Naive thymus-derived CD4-positive, alpha-beta T cell (primary cell): Measurements from ENCODE around the gene CSF1. TPM values are rescaled to one million over a fixed set of nuclear protein-coding genes. Genes with fewer than 3 reads are reported as not detected.
A peak's percentile ranks its signal among the peaks of the same experiment; 100 is the strongest.

Experiments used
- ATAC-seq: fragments of 150-1000 bp; cut with Tn5 transposase; 2 replicates; pipeline ENCODE4 v1.10.0; 2021; ENCODE audit warnings: mild to moderate bottlenecking, moderate library complexity
- CTCF ChIA-PET: fragments of 350-600 bp; sonication (Branson Sonifier 250); formaldehyde crosslinking; loops from one replicate; lab custom pipeline; 2021; ENCODE audit warnings: antibody characterized with exemption; lab: Charles Lee
- POLR2A ChIA-PET: fragments of 350-600 bp; sonication (Branson Sonifier 250); formaldehyde crosslinking; loops from one replicate; lab custom pipeline; 2021; ENCODE audit warnings: antibody characterized with exemption, inconsistent platforms; lab: Charles Lee
- DNase-seq, 9 donors: peaks; one replicate each; pipeline versions ENCODE4 v3.0.0 to v3.0.0-alpha.2; 2020 to 2022; ENCODE audit warnings: mixed read lengths in 1 of 9
- H3K27ac ChIP-seq: one replicate; pipeline ENCODE4 v1.7.0; 2013; ENCODE audit warnings: mild to moderate bottlenecking, low read depth, low read length, moderate library complexity
- H3K27me3 ChIP-seq, 2 donors: one replicate each; pipeline ENCODE4 v1.7.0; 2013; ENCODE audit warnings: low read length in 2 of 2, mild to moderate bottlenecking in 2 of 2, moderate library complexity in 2 of 2; ENCODE audit not compliant: control insufficient read depth in 2 of 2, insufficient read depth in 2 of 2
- H3K36me3 ChIP-seq, 3 experiments: 1 replicate in 2 of 3; 2 replicates in 1 of 3; pipeline ENCODE4 v1.7.0; 2013; ENCODE audit warnings: low read length in 3 of 3, mild to moderate bottlenecking in 3 of 3, moderate library complexity in 1 of 3; ENCODE audit not compliant: insufficient read depth in 3 of 3, control insufficient read depth in 2 of 3
- H3K4me1 ChIP-seq, 2 donors: one replicate each; pipeline ENCODE4 v1.7.0; 2013; ENCODE audit warnings: low read length in 2 of 2, mild to moderate bottlenecking in 2 of 2, moderate library complexity in 1 of 2; ENCODE audit not compliant: control insufficient read depth in 2 of 2, insufficient read depth in 2 of 2
- H3K4me3 ChIP-seq: 2 replicates; pipeline ENCODE4 v1.7.0; 2013; ENCODE audit warnings: mild to moderate bottlenecking, low read length
- H3K9me3 ChIP-seq, 3 experiments: 1 replicate in 2 of 3; 2 replicates in 1 of 3; pipeline ENCODE4 v1.7.0; 2013; ENCODE audit warnings: low read length in 3 of 3; ENCODE audit not compliant: control insufficient read depth in 2 of 3
- H3K27ac Mint-ChIP-seq, 9 donors: one replicate each; pipeline ENCODE4 v1.8.0; 2020 to 2022; ENCODE audit warnings: mixed read lengths in 9 of 9, mild to moderate bottlenecking in 8 of 9, moderate library complexity in 5 of 9, inconsistent platforms in 2 of 9
- H3K27me3 Mint-ChIP-seq, 5 donors: one replicate each; pipeline ENCODE4 v1.8.0; 2021 to 2022; ENCODE audit warnings: mixed read lengths in 5 of 5, mild to moderate bottlenecking in 1 of 5
- H3K36me3 Mint-ChIP-seq, 5 donors: one replicate each; pipeline ENCODE4 v1.8.0; 2020 to 2022; ENCODE audit warnings: mixed read lengths in 5 of 5, mild to moderate bottlenecking in 3 of 5, inconsistent platforms in 1 of 5
- H3K4me1 Mint-ChIP-seq, 7 donors: one replicate each; pipeline ENCODE4 v1.8.0; 2020 to 2022; ENCODE audit warnings: mixed read lengths in 7 of 7, mild to moderate bottlenecking in 3 of 7, inconsistent platforms in 1 of 7
- H3K4me3 Mint-ChIP-seq, 10 donors: one replicate each; pipeline ENCODE4 v1.8.0; 2020 to 2022; ENCODE audit warnings: mild to moderate bottlenecking in 10 of 10, mixed read lengths in 10 of 10, moderate library complexity in 6 of 10, inconsistent platforms in 2 of 10
- H3K9me3 Mint-ChIP-seq, 11 donors: one replicate each; pipeline ENCODE4 v1.8.0; 2020 to 2022; ENCODE audit warnings: mixed read lengths in 11 of 11, mild to moderate bottlenecking in 4 of 11, inconsistent platforms in 1 of 11, moderate library complexity in 1 of 11
- intact Hi-C, 2 donors: fragments of 100-400 bp; cut with micrococcal nuclease; formaldehyde crosslinking; loops; one replicate each; pipeline ENCODE4 v1.15.1; 2023
- polyA plus RNA-seq, 2 donors: library from polyadenylated mRNA; unstranded; fragments of 300-500 nt; fragmentation: Illumina TruSeq; gene quantifications; one replicate each; pipeline ENCODE4 v1.2.3, GENCODE V29; 2021
- total RNA-seq, 6 experiments: library from RNA in 5 of 6; stranded (reverse) in 5 of 6; gene quantifications; 1 replicate in 5 of 6; 2 replicates in 1 of 6; pipeline ENCODE4 v1.2.3 and lab custom pipeline; 2021 to 2026

Gene CSF1
- total and polyA plus RNA-seq, 7 experiments from 2014 or later, result 0.94 to 125 (median 2.2) TPM

DNA sequence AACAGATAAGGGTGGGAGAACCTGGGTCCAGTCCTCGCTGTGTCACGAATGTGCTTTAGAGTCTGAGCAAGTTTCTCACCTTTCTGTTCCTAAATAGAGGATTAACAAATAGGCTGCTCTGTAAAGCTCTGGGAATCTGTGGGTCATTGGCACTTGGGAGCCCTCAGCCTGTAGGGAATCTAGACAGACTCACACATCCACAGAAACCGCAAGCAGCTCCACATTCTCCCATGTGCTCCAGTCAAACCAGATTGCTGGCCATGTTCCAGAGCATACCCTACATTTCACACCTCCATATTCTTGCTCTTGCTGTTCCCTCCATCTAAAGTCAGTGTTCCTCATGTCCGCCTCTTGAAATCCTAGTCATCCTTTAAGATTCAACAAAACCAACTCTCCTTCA, 66.1 kb downstream of the CSF1 start:
- Histone ChIP-seq H3K9me3 (no peaks in the 10 kb centered on the region), H3K27ac (no peak overlapping the region), H3K36me3 (no peaks in the 10 kb centered on the region), H3K4me3 (no peak overlapping the region), H3K27me3 (no peaks in the 10 kb centered on the region), H3K4me1 (no peaks in the 10 kb centered on the region)
- no peak for ATAC-seq
- no peak for DNase-seq
- no peaks in the 10 kb centered on the region for H3K4me1 Mint-ChIP-seq
- peaks cover 0 to 2% (median 0%) of the 10 kb centered on the region in 11 donors for H3K9me3 Mint-ChIP-seq
- no peak overlapping the region for H3K4me3 Mint-ChIP-seq
- no peak overlapping the region for H3K27ac Mint-ChIP-seq
- ChIA-PET POLR2A (interaction anchor here (0.5 kb wide), 1 partner anchor 691 kb away, joined by 3 read pairs; no protein-coding TSS in a partner anchor), CTCF (interaction anchor here (15.3 kb wide), 1 partner anchor 200 kb away, joined by 382 read pairs; no protein-coding TSS in a partner anchor)
- peaks cover 11 to 20% (median 16%) of the 10 kb centered on the region in 5 donors for H3K27me3 Mint-ChIP-seq
- intact Hi-C loops, result no loop called here
- no peaks in the 10 kb centered on the region for H3K36me3 Mint-ChIP-seq

DNA sequence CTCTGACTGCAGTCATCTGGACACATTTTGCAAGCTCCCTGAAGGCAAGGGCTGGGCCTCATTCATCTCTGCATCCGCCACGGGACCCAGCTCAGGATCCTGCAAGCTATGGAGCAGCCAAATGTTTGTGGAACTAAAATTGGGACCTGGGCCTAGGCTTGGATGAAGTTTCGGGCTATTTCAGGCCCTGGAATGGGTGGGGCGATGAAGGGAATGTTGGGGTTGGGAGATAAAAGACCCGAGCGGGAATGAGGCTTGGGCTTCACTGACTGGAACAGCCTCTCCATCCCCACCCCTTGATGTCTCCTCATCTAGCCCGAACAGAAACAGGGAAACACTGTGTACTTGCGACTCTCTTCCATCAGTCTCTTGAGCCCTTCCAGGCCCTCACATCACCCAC, 66.6 kb downstream of the CSF1 start:
- H3K27ac Mint-ChIP-seq, result peak overlapping the region in 1 of 9 donors; percentile 76
- Histone ChIP-seq H3K4me3 (no peak overlapping the region), H3K27me3 (no peaks in the 10 kb centered on the region), H3K27ac (no peak overlapping the region), H3K9me3 (no peaks in the 10 kb centered on the region), H3K36me3 (no peaks in the 10 kb centered on the region), H3K4me1 (no peaks in the 10 kb centered on the region)
- no peak for ATAC-seq
- no peaks in the 10 kb centered on the region for H3K36me3 Mint-ChIP-seq
- no peak overlapping the region for H3K4me3 Mint-ChIP-seq
- ChIA-PET POLR2A (no interaction called here), CTCF (interaction anchor here (15.3 kb wide), 1 partner anchor 200 kb away, joined by 382 read pairs; no protein-coding TSS in a partner anchor)
- H3K27me3 Mint-ChIP-seq, result peaks cover 11 to 20% (median 16%) of the 10 kb centered on the region in 5 donors
- peaks cover 0 to 2% (median 0%) of the 10 kb centered on the region in 11 donors for H3K9me3 Mint-ChIP-seq
- H3K4me1 Mint-ChIP-seq, result no peaks in the 10 kb centered on the region
- intact Hi-C loops, result no loop called here
- DNase-seq, result no peak

DNA sequence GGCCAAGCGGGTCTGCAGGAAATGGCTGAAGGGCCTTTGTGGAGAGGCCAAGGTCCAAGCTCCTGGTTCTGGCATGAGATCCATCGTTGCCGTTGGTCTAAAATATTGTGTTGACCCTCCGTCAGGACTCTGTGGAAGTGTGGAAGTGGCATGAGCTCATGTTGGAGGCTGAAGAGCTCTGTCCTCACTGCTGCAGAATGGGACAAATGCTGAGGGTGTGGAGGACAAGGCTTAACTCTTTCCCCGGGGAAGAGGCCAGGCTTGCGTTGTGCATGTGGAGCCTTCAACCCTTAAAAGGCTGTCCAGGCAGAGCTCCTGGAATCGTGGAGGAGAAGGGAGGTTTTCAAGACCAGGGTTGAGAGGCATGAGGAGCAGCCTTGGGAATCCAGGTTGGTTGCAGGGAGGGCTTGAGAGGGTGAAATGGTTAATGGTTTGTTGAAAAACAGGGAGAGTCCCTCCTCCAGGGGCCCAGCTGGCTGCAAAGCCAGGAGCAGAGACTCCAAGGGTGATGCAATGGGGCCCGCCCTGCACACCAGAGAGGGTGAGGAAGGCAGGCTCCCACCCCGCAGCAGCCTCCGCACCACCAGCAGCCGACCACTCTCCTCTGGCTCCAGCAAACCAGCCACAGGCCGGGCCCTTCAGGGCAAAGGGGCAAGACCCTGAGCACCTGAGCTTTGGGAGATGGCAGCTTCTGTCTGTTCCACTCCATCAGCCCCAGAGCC, 67.2 kb downstream of the CSF1 start:
- H3K27me3 ChIP-seq, result no peaks in the 10 kb centered on the region
- H3K27me3 Mint-ChIP-seq, result peaks cover 11 to 20% (median 15%) of the 10 kb centered on the region in 5 donors
- POLR2A ChIA-PET, result no interaction called here
- no peaks in the 10 kb centered on the region for H3K9me3 ChIP-seq
- H3K4me3 Mint-ChIP-seq, result no peak overlapping the region
- no peaks in the 10 kb centered on the region for H3K36me3 ChIP-seq
- no peaks in the 10 kb centered on the region for H3K4me1 ChIP-seq
- no peaks in the 10 kb centered on the region for H3K36me3 Mint-ChIP-seq
- DNase-seq (no peak), ATAC-seq (no peak)
- CTCF ChIA-PET, result interaction anchor here (15.3 kb wide), 1 partner anchor 201 kb away, joined by 382 read pairs; no protein-coding TSS in a partner anchor
- intact Hi-C loops, result no loop called here
- no peak overlapping the region for H3K27ac ChIP-seq
- peak overlapping the region in 1 of 9 donors; percentile 76 for H3K27ac Mint-ChIP-seq
- peaks cover 0 to 2% (median 0%) of the 10 kb centered on the region in 11 donors for H3K9me3 Mint-ChIP-seq
- no peak overlapping the region for H3K4me3 ChIP-seq
- peaks cover 0 to 3% (median 0%) of the 10 kb centered on the region in 7 donors for H3K4me1 Mint-ChIP-seq

DNA sequence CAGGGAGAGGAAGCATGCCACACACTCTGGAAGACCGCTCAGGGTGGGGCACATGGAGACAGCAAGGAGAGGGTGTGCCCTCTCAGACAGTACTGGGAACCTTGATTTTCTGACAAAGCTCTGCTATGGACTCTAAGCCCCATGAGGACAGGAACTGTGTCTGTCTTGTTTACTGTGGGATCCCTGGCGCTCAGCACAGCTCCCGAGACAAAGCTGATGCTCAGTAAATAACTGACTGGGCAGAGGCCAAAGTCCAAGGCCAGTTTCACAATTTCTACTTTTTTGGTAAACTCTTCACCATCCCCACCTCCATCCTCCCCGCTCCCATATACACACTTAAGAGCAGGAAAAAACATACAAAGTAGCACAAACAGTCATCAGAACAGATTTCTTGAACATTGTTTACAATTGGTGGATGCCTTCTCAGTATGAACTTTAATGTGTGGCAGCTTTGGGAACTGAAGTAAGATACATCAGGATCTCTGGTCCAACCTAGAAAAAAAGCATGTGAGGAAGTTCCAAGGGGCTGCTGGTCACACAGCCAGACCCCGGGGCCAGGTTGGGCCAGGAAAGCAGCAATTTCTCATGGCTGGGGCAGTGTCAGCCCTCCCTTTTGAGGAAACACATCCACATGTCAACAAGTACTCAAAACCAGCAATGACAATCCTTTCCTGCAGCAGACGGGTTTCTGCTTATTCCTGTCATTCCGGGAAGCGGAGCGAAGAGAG, 68.3 kb downstream of the CSF1 start:
- POLR2A ChIA-PET, result no interaction called here
- CTCF ChIA-PET, result interaction anchor here (0.6 to 15.3 kb wide), 4 partner anchors 177 to 344 kb away, joined by 3 to 382 read pairs (median 4); no protein-coding TSS in a partner anchor
- H3K4me3 ChIP-seq, result no peak overlapping the region
- Mint-ChIP-seq H3K9me3 (peaks cover 0 to 2% (median 0%) of the 10 kb centered on the region in 11 donors), H3K4me3 (no peak overlapping the region), H3K36me3 (no peaks in the 10 kb centered on the region), H3K27ac (no peak overlapping the region), H3K27me3 (peaks cover 9 to 20% (median 15%) of the 10 kb centered on the region in 5 donors), H3K4me1 (peaks cover 0 to 8% (median 0%) of the 10 kb centered on the region in 7 donors)
- no peak overlapping the region for H3K27ac ChIP-seq
- ATAC-seq (no peak), DNase-seq (no peak)
- peaks cover 0 to under 1% of the 10 kb centered on the region in 2 donors for H3K4me1 ChIP-seq
- no peaks in the 10 kb centered on the region for H3K9me3 ChIP-seq
- no peaks in the 10 kb centered on the region for H3K36me3 ChIP-seq
- H3K27me3 ChIP-seq, result no peaks in the 10 kb centered on the region
- intact Hi-C loops, result no loop called here

DNA sequence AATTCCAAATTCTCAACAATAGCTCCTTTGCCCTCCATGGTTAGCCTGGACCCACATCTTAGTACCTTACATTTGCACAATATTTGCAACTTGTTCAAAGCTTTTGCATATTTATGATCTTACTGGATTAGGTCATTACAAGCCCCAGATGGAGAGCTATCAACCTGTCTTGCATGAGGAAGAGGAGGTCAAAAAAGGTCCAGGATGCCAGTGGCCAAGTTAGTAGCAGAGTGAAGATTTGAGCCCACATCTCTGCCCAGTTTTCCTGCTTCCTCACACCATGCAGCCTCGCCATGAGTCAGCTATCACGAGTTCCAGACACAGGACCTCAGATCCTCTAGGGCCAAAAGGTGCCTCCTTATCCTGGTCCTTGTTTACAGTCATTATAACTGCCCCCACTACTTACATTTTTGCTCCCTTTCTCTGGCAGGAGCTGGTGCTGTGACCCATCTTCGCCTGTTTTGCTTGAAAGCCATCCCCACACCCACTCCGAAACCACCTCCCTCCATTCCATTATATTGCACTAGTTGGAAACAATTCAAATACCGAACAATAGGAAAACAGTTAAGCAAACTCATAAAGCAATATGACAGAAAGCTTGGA, 68.9 kb downstream of the CSF1 start:
- Mint-ChIP-seq H3K4me1 (peaks cover 0 to 15% (median 2%) of the 10 kb centered on the region in 7 donors), H3K36me3 (no peaks in the 10 kb centered on the region), H3K4me3 (no peak overlapping the region), H3K27ac (no peak overlapping the region), H3K9me3 (peaks cover 0 to 2% (median 0%) of the 10 kb centered on the region in 11 donors), H3K27me3 (peaks cover 5 to 20% (median 15%) of the 10 kb centered on the region in 5 donors)
- H3K4me1 ChIP-seq, result peaks cover 4 to 5% of the 10 kb centered on the region in 2 donors
- H3K36me3 ChIP-seq, result no peaks in the 10 kb centered on the region
- CTCF ChIA-PET, result interaction anchor here (1.3 to 15.3 kb wide), 4 partner anchors 177 to 202 kb away, joined by 3 to 382 read pairs (median 9); no protein-coding TSS in a partner anchor
- H3K27me3 ChIP-seq, result no peaks in the 10 kb centered on the region
- no peak overlapping the region for H3K27ac ChIP-seq
- DNase-seq (no peak), ATAC-seq (no peak)
- POLR2A ChIA-PET, result interaction anchor here (0.5 kb wide), 1 partner anchor 509 kb away, joined by 3 read pairs; no protein-coding TSS in a partner anchor
- no peaks in the 10 kb centered on the region for H3K9me3 ChIP-seq
- intact Hi-C loops, result no loop called here
- no peak overlapping the region for H3K4me3 ChIP-seq
